Activated CD4-positive, alpha-beta T cell treated with anti-CD3 and anti-CD28 coated beads for 24 hours (primary cell): ENCODE results near the gene C9orf50.
A peak's percentile ranks its signal among the peaks of the same experiment; 100 is the strongest.
"Not testable (repeated sequence)": the region's sequence is repeated elsewhere in the genome, so short reads cannot be mapped to it uniquely, and the experiment has no call there.

Source experiments
- DNase-seq, 2 donors: peaks; one replicate each; pipeline ENCODE4 v3.0.0-alpha.2; 2020; ENCODE audit warnings: low read depth in 2 of 2

The C9orf50 gene

GRCh38 chr9:129610473-129611306 lies 10.2 kb downstream of the C9orf50 start:
- peak; percentile 64 to 70 for DNase-seq

GRCh38 chr9:129610213-129610472 lies 10.8 kb downstream of the C9orf50 start:
- DNase-seq, result no peak

- DNase-seq, result no peak
These were observed 11.3 kb downstream of the C9orf50 start for GRCh38 chr9:129609486-129610212.

GRCh38 chr9:129608561-129609481 lies 12.1 kb downstream of the C9orf50 start:
- no peak for DNase-seq

- no peak for DNase-seq
These were observed 13.9 kb downstream of the C9orf50 start for GRCh38 chr9:129607027-129607387.

GRCh38 chr9:129606161-129607026 lies 14.5 kb downstream of the C9orf50 start:
- DNase-seq, result no peak

GRCh38 chr9:129604766-129605163 lies 16.1 kb downstream of the C9orf50 start:
- no peak for DNase-seq

GRCh38 chr9:129604056-129604765 lies 16.7 kb downstream of the C9orf50 start:
- no peak for DNase-seq

GRCh38 chr9:129602598-129603415 lies 18.1 kb downstream of the C9orf50 start:
- no peak for DNase-seq

- no peak for DNase-seq
These were observed 19.7 kb downstream of the C9orf50 start for GRCh38 chr9:129601082-129601674.

- DNase-seq, result no peak
These were observed 22.8 kb downstream of the C9orf50 start for GRCh38 chr9:129598089-129598596.

GRCh38 chr9:129597355-129598088 lies 23.4 kb downstream of the C9orf50 start:
- no peak for DNase-seq

- no peak for DNase-seq
These were observed 24.2 kb downstream of the C9orf50 start for GRCh38 chr9:129596541-129597331.

GRCh38 chr9:129595903-129596540 lies 24.9 kb downstream of the C9orf50 start:
- no peak for DNase-seq

- DNase-seq, result no peak
These were observed 25.6 kb downstream of the C9orf50 start for GRCh38 chr9:129595311-129595741.

GRCh38 chr9:129594632-129595031 lies 26.3 kb downstream of the C9orf50 start:
- DNase-seq, result no peak

GRCh38 chr9:129592790-129593189 lies 28.1 kb downstream of the C9orf50 start:
- DNase-seq, result not testable (repeated sequence)
